Retina (tissue), 1 donor: Measurements from ENCODE around the gene IYD.
"Not testable (repeated sequence)": the region's sequence is repeated elsewhere in the genome, so short reads cannot be mapped to it uniquely, and the experiment has no call there.

Experiments used
- DNase-seq: peaks from one replicate; pipeline ENCODE4 v3.0.0-alpha.2; 2016

IYD gene

GRCh38 chr6:150352321-150353296 lies 16.2 kb upstream of the IYD start:
- DNase-seq = no peak

DNA sequence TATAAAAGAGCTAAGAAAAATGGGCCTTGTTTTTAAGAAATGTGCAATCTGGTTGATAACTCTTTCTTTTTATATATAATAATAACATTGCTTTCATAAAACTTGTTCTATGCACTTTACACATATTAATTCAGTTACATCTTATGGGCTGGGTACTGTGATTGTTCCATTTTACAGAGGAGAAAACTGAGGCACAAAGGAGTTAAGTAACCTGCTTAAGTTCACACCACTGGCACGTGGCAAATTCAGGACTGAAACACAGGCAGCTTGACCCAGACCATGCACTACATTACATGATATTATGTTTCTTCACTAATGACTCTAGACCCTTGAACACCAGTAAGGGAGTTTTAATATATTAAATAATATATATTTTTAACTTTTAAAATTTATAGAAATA lies 15.4 kb upstream of the IYD start:
- DNase-seq = no peak

DNA sequence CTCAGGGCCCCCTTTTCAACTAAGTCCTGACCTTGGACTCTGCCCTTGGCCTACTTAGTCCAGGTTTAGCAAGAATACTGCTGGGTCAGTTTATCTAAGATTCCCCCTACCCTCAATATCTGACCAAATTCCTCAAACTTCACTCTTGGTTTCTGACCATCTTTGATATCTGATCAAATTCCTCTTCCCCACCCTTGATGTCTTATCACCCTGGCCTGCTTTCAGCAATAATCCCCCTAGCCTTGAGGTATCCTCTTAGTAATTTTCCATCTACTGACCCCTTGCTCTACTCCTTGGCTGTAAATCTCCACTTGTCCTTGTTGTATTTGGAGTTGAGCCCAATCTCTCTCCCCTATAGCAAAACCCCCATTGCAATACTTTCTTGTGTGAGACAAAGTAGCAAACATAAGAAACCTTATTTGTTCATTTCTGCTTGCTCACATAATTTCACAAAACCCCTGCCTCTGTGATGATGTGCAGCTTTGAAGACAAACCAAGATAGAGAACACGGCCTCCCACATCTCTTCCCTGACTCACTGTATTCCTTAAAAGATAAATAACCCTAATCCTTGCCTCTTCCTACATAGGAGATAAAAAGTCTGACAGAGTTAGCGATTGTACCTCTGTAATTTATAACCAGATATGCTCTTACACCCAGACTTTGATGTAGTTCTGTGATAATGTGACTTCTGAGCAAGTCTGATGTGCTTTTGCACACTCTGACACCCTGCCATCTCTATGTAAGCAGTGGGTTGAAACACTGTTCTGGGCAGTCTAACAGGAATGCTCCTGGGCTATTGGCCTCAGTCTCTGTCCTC lies 13.8 kb upstream of the IYD start:
- no peak for DNase-seq

GRCh38 chr6:150355932-150356331 lies 12.9 kb upstream of the IYD start:
- no peak for DNase-seq

DNA sequence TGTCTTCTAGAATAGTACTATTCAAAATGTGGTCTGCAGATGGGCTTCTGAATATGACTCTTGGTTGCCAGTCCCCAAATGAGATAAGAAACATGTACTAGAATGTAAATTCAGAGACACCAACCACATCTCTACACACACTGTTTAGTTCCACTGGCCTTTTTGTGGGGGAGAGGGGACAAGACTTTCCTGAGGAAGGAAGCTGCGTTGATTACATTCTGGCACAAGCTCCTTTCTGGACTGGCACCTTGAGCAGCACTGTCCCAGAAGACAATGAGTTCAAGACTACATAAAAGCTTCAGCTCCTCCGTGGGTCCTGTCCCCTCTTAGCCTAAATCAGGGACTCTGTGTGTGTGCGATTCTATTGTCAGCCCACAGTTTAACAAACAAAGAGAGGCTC lies 6.9 kb upstream of the IYD start:
- no peak for DNase-seq

DNA sequence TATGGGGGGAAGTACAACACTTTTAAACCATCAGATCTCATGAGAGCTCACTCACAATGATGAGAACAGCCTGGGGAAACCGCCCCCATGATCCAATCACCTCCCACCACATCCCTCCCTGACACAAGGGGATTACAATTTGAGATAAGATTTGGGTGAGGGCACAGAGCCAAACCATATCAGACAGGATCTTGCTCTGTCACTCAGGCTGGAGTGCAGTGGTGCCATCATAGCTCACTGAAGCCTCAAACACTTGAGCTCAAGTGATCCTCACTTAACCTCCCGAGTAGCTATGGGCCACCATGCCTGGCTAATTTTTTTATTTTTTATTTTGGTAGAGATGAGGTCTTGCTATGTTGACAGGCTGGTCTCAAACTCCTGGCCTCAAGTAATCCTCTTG lies 5.1 kb upstream of the IYD start:
- no peak for DNase-seq

GRCh38 chr6:150366118-150366778 lies 2.6 kb upstream of the IYD start:
- no peak for DNase-seq

GRCh38 chr6:150369408-150369807 lies 596 bp downstream of the IYD start:
- DNase-seq = no peak

DNA sequence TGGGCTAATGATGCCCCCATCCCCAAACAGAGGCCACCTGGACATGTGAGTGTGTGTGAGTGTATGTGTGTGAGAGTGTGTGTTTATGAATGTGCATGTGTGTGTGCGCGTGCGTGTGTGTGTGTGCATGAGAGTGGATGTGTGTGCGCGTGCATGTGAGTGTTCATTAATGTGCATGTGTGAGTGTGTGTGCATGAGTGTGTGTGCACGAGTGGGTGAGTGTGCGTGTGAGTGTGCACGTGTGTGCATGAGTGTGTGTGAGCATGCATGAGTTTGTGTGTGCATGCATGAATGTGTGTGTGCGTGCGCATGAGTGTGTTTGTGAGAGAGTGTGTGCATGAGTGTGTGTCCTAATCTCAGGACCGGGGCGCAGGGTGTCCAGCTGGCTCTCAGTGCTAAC lies 1.3 kb downstream of the IYD start:
- no peak for DNase-seq

GRCh38 chr6:150371356-150371755 lies 2.5 kb downstream of the IYD start:
- no peak for DNase-seq

- no peak for DNase-seq
These were observed 3.2 kb downstream of the IYD start for GRCh38 chr6:150372051-150372450.

GRCh38 chr6:150373260-150373701 lies 4.5 kb downstream of the IYD start:
- no peak for DNase-seq

DNA sequence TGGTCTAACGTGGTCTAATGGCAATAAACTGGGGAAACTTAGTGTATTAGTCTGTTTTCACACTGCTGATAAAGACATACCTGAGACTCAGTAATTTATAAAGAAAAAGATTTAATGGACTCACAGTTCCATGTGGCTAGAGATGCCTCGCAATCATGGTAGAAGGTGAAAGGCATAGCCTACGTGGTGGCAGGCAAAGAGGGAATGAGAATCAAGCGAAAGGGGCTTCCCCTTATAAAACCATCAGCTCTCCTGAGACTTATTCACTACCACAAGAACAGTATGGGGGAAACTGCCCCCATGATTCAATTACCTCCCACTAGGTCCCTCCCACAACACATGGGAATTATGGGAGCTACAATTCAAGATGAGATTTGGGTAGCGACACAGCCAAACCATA lies 5.5 kb downstream of the IYD start:
- DNase-seq = not testable (repeated sequence)

GRCh38 chr6:150377211-150377781 lies 8.5 kb downstream of the IYD start:
- DNase-seq = peak; percentile 44

DNA sequence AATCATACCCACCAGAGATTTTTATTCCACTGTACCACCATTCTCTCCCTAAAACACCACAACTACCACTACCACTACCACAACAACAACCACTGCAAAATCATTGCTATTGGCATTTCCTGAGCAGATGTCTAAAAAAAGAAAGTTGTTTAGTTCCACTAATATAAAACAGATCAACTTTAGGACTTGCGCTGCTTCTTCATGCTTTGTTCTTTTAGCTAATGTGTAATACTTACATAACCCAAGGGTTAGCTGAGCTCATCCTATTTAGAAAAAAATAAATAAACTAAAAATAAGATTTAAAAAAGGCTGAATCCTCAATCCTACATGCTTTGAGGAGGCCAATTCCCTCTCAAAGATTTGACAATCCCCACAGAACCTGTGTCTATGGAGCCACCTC lies 11.4 kb downstream of the IYD start:
- no peak for DNase-seq

DNA sequence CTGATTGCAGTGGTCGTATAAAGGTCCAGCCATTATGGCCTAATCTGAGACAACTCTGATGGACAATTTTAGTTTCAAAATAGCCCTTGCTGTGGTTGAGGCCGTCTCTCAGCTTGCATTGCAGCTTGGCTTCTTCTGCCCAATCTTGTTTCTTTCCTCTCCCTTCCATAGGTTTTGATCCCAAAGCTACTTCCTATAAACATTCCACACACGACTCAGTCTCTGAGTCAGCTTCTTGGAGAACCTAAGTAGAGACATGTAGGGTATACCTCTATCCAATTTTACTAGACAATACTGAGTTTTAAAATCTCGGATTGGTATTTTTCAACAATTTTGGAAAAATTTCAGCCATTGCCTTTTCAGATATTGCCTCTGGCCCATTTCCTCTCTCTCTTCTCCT lies 13.4 kb downstream of the IYD start:
- no peak for DNase-seq

GRCh38 chr6:150391414-150391813 lies 22.6 kb downstream of the IYD start:
- no peak for DNase-seq

- no peak for DNase-seq
These were observed 23.1 kb downstream of the IYD start for GRCh38 chr6:150391890-150392289.

GRCh38 chr6:150392452-150393220 lies 23.8 kb downstream of the IYD start:
- no peak for DNase-seq

DNA sequence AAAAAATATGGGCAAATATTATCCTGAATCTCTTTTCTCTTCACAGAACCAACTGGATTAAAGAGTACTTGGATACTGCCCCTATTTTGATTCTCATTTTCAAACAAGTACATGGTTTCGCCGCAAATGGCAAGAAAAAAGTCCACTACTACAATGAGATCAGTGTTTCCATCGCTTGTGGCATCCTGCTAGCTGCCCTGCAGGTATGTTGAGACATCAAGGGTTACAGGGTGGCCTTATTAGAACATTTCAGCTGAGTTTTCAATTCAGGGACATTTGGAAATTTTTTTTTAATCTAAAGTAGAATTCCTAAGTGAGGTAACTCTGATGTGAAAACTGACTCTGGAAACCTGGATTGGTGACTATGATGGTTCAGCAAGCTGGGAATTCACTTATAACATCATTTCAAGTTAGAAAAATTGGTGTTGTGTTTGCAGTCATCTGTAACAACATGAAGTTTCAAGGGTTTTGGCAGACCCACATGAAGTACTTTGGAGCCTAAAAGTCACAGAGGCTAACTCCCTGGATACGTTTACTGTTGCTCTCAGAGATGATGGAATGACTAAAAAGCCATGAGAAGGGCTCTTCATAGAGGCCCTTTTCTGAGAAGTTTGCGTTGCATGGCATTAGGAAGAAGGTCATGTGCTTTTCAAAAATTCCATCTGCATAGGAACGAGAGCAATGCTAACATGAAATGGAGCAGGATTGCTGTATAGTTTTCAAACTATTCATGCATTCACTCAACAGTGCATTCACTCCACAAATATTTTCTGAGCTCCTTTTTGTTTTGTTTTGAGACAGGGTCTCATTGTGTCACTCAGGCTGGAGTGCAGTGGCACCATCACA lies 25.5 kb downstream of the IYD start:
- no peak for DNase-seq

- DNase-seq = no peak
These were observed 26.1 kb downstream of the IYD start for GRCh38 chr6:150394899-150395295.
